CD14-positive monocyte (primary cell): ENCODE results near the gene RBM12. TPM values are rescaled to one million over a fixed set of nuclear protein-coding genes. Genes with fewer than 3 reads are reported as not detected.
A peak's percentile ranks its signal among the peaks of the same experiment; 100 is the strongest.

Experiments
- DNase-seq, 3 donors: peaks; one replicate each; pipeline ENCODE4 v3.0.0-alpha.2; 2011 to 2022
- H2AFZ ChIP-seq: 2 replicates; pipeline ENCODE4 v1.6.0; 2012; ENCODE audit warnings: mild to moderate bottlenecking, low read depth, low read length, inconsistent platforms; ENCODE audit not compliant: insufficient read depth, poor library complexity, severe bottlenecking
- H3K27ac ChIP-seq, 2 donors: 1 replicate in 1 of 2; 2 replicates in 1 of 2; pipeline ENCODE4 v1.5.1; 2012 to 2013; ENCODE audit warnings: low read length in 2 of 2, control low read depth in 1 of 2, inconsistent platforms in 1 of 2, low read depth in 1 of 2, mild to moderate bottlenecking in 1 of 2
- H3K27me3 ChIP-seq, 2 donors: one replicate each; pipeline versions ENCODE4 v1.6.0 to v1.6.1; 2011 to 2013; ENCODE audit warnings: low read length in 2 of 2; ENCODE audit not compliant: control insufficient read depth in 2 of 2, insufficient read depth in 2 of 2
- H3K36me3 ChIP-seq, 2 donors: replicated peaks in 1 of 2; 1 replicate in 1 of 2; 2 replicates in 1 of 2; pipeline versions ENCODE4 v1.5.1 to v1.6.1; 2012 to 2013; ENCODE audit warnings: low read length in 2 of 2, control low read depth in 1 of 2, inconsistent platforms in 1 of 2, mild to moderate bottlenecking in 1 of 2; ENCODE audit not compliant: insufficient read depth in 2 of 2, control insufficient read depth in 1 of 2
- H3K4me1 ChIP-seq, 2 donors: 1 replicate in 1 of 2; 2 replicates in 1 of 2; pipeline versions ENCODE4 v1.5.1 to v1.6.1; 2012 to 2013; ENCODE audit warnings: low read length in 2 of 2, control low read depth in 1 of 2, inconsistent platforms in 1 of 2, mild to moderate bottlenecking in 1 of 2, moderate library complexity in 1 of 2; ENCODE audit not compliant: insufficient read depth in 2 of 2, control insufficient read depth in 1 of 2
- H3K4me2 ChIP-seq: replicated peaks from 2 replicates; pipeline ENCODE3; 2012; ENCODE audit warnings: low read length, moderate library complexity, mild to moderate bottlenecking; ENCODE audit not compliant: poor library complexity, severe bottlenecking; ENCODE audit errors: extremely low read depth
- H3K4me3 ChIP-seq, 3 experiments: fragments of 200-600 bp in 1 of 3; sonication (generic) in 1 of 3; replicated peaks in 1 of 3; 1 replicate in 2 of 3; 2 replicates in 1 of 3; pipeline ENCODE4 v1.5.1; 2011 to 2013; ENCODE audit warnings: low read length in 3 of 3, mild to moderate bottlenecking in 3 of 3, control low read depth in 2 of 3, low read depth in 2 of 3, inconsistent platforms in 1 of 3, moderate library complexity in 1 of 3
- H3K79me2 ChIP-seq: 2 replicates; pipeline ENCODE4 v1.6.0; 2012; ENCODE audit warnings: mild to moderate bottlenecking, control low read depth, inconsistent platforms, low read length, moderate library complexity; ENCODE audit not compliant: insufficient read depth
- H3K9ac ChIP-seq: 2 replicates; pipeline ENCODE4 v1.6.0; 2017; ENCODE audit warnings: low read length, mild to moderate bottlenecking; ENCODE audit not compliant: insufficient read depth, poor library complexity, severe bottlenecking
- H3K9me3 ChIP-seq, 2 donors: replicated peaks in 1 of 2; 1 replicate in 1 of 2; 2 replicates in 1 of 2; pipeline versions ENCODE4 v1.5.1 to v1.6.1; 2012 to 2013; ENCODE audit warnings: low read length in 2 of 2, control low read depth in 1 of 2; ENCODE audit not compliant: control insufficient read depth in 1 of 2, insufficient read depth in 1 of 2
- H4K20me1 ChIP-seq: 2 replicates; pipeline ENCODE4 v1.6.0; 2012; ENCODE audit warnings: mild to moderate bottlenecking, low read length, control low read depth, moderate library complexity; ENCODE audit not compliant: insufficient read depth
- H3K27ac Mint-ChIP-seq, 7 donors: one replicate each; pipeline ENCODE4 v1.8.0; 2020; ENCODE audit warnings: mild to moderate bottlenecking in 7 of 7, mixed read lengths in 7 of 7, moderate library complexity in 6 of 7, inconsistent platforms in 2 of 7
- H3K27me3 Mint-ChIP-seq, 3 donors: one replicate each; pipeline ENCODE4 v1.8.0; 2021 to 2022; ENCODE audit warnings: low read depth in 3 of 3, mild to moderate bottlenecking in 3 of 3, mixed read lengths in 3 of 3, moderate library complexity in 3 of 3, inconsistent platforms in 1 of 3
- H3K36me3 Mint-ChIP-seq, 2 donors: one replicate each; pipeline ENCODE4 v1.8.0; 2020; ENCODE audit warnings: mixed read lengths in 2 of 2, inconsistent platforms in 1 of 2, mild to moderate bottlenecking in 1 of 2
- H3K4me1 Mint-ChIP-seq: one replicate; pipeline ENCODE4 v1.8.0; 2020; ENCODE audit warnings: mild to moderate bottlenecking, mixed read lengths
- H3K4me3 Mint-ChIP-seq, 2 donors: one replicate each; pipeline ENCODE4 v1.8.0; 2020; ENCODE audit warnings: mild to moderate bottlenecking in 2 of 2, mixed read lengths in 2 of 2, moderate library complexity in 1 of 2
- H3K9me3 Mint-ChIP-seq, 7 donors: one replicate each; pipeline ENCODE4 v1.8.0; 2020 to 2022; ENCODE audit warnings: mixed read lengths in 7 of 7, mild to moderate bottlenecking in 6 of 7, moderate library complexity in 6 of 7, inconsistent platforms in 2 of 7
- CTCF ChIP-seq: fragments of 200-600 bp; IDR thresholded peaks from one replicate; pipeline ENCODE4 v1.8.0; 2022; ENCODE audit warnings: antibody characterized with exemption, mild to moderate bottlenecking
- WGBS: methylation state at CpG from one replicate; pipeline ENCODE4 v1.1.5; 2013; ENCODE audit warnings: missing lambda C conversion rate; ENCODE audit not compliant: insufficient coverage; 5-methylcytosine and 5-hydroxymethylcytosine counted together
- intact Hi-C, 2 donors: fragments of 100-400 bp; cut with micrococcal nuclease; formaldehyde crosslinking; loops; one replicate each; pipeline versions ENCODE4 v1.15.0 to v1.15.1; 2023
- polyA plus RNA-seq, 3 donors: library from polyadenylated mRNA; depleted of rRNA in 1 of 3; unstranded in 2 of 3; stranded (reverse) in 1 of 3; fragments of 300-500 nt in 2 of 3; fragments of >200 nt in 1 of 3; fragmentation: Illumina TruSeq in 2 of 3; gene quantifications; 1 replicate in 2 of 3; 2 replicates in 1 of 3; pipeline ENCODE4 v1.2.3, GENCODE V29; 2012 to 2021

RBM12 gene
- polyA plus RNA-seq, 3 donors: 21.5 to 32.8 (median 30.4) TPM

DNA sequence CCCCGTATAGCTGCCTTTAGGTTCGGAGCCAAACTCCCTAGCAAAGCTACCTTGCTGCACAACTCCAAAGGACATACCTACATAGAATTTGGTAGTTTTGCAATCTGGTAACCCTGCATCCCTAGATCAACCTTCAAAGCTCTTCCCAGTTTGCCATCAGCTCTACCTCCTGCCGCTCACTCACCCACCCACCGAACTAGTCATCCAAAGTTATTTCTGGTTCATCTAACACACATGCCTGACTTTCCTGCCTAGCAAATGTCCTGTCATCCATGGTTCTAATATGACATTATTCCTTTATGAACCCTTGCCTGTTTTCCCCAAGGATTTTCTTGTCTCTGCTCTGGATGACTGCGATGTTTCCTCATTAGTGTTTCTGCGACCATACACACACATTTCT is 27.4 kb downstream of the RBM12 start:
- Histone ChIP-seq H3K4me2 (no peak overlapping the region), H3K4me3 (no peak overlapping the region), H3K9me3 (no peaks in the 10 kb centered on the region), H3K9ac (no peak overlapping the region), H3K27ac (no peak overlapping the region), H2AFZ (no peak overlapping the region), H3K36me3 (peaks cover 5 to 8% of the 10 kb centered on the region in 2 donors), H4K20me1 (peaks cover 76% of the 10 kb centered on the region), H3K79me2 (peaks cover 38% of the 10 kb centered on the region), H3K4me1 (no peaks in the 10 kb centered on the region), H3K27me3 (no peaks in the 10 kb centered on the region)
- Mint-ChIP-seq H3K4me3 (no peak overlapping the region), H3K4me1 (peaks cover 6% of the 10 kb centered on the region), H3K27ac (peak overlapping the region in 1 of 7 donors; percentile 18), H3K9me3 (no peaks in the 10 kb centered on the region), H3K27me3 (no peaks in the 10 kb centered on the region), H3K36me3 (peaks cover 6 to 9% of the 10 kb centered on the region in 2 donors)
- no peak for TF ChIP-seq CTCF
- no peak for DNase-seq
- WGBS: 97% methylated on average over 4 of the region's 6 CpGs
- intact Hi-C loops: no loop called here

DNA sequence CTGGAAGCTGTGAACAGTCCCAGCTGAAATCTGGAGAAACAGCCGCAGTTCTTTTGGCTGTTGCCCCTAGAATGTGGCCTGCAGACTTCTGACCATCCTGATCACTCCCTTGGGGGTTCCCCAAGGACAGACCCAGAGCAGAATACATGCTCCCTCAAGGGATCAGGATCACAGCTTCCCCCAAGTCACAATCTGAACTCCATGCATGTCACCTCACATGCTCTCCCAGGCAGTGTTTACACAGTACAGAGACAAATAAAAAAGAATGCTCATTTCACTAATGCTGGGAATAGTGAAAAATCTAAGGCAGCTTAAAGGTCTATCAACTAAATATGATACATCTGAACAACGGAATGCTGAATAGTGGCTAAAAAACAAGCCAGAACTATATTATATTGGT is 28.6 kb downstream of the RBM12 start:
- Histone ChIP-seq H3K36me3 (peaks cover 16 to 19% of the 10 kb centered on the region in 2 donors), H3K27ac (no peak overlapping the region), H3K4me1 (no peaks in the 10 kb centered on the region), H3K27me3 (no peaks in the 10 kb centered on the region), H2AFZ (no peak overlapping the region), H3K4me3 (no peak overlapping the region), H3K9me3 (no peaks in the 10 kb centered on the region), H4K20me1 (peaks cover 72% of the 10 kb centered on the region), H3K9ac (no peak overlapping the region), H3K79me2 (peaks cover 38% of the 10 kb centered on the region), H3K4me2 (no peak overlapping the region)
- no peaks in the 10 kb centered on the region for H3K27me3 Mint-ChIP-seq
- H3K9me3 Mint-ChIP-seq: no peaks in the 10 kb centered on the region
- TF ChIP-seq CTCF: no peak
- H3K4me1 Mint-ChIP-seq: peaks cover 3% of the 10 kb centered on the region
- intact Hi-C loops: no loop called here
- peak overlapping the region in 1 of 7 donors; percentile 20 for H3K27ac Mint-ChIP-seq
- no peak overlapping the region for H3K4me3 Mint-ChIP-seq
- peaks cover 15 to 21% of the 10 kb centered on the region in 2 donors for H3K36me3 Mint-ChIP-seq
- 100% methylated on average over 1 of the region's 2 CpGs for WGBS
- DNase-seq: no peak
